GM18502 (cell line): ENCODE results near the gene DENND4C.
"Not testable (repeated sequence)": the region's sequence is repeated elsewhere in the genome, so short reads cannot be mapped to it uniquely, and the experiment has no call there.

ENCODE experiments used
- ATAC-seq: cut with Tn5 transposase; IDR thresholded peaks from one replicate; pipeline ENCODE4 v1.9.1; 2021; ENCODE audit warnings: mild to moderate bottlenecking; ENCODE audit not compliant: unreplicated experiment, poor library complexity

The DENND4C gene

GRCh38 chr9:19230355-19231125, at the start of gene DENND4C:
Gene DENND4C (plus strand): TSS chr9:19230693. CDS start chr9:19276175, 45,482 bp downstream.
- peak; percentile 75 for ATAC-seq

- ATAC-seq, result no peak
Measured at GRCh38 chr9:19180991-19181390, 49.5 kb upstream of the DENND4C start.

GRCh38 chr9:19181561-19181960, 48.9 kb upstream of the DENND4C start:
- no peak for ATAC-seq

GRCh38 chr9:19184144-19184917, 46.2 kb upstream of the DENND4C start:
- peak; percentile 100 for ATAC-seq

- no peak for ATAC-seq
Measured at GRCh38 chr9:19185191-19185590, 45.3 kb upstream of the DENND4C start.

- no peak for ATAC-seq
Measured at GRCh38 chr9:19186232-19186631, 44.3 kb upstream of the DENND4C start.

- ATAC-seq, result no peak
Measured at GRCh38 chr9:19188771-19189170, 41.7 kb upstream of the DENND4C start.

GRCh38 chr9:19192202-19193028, 38.1 kb upstream of the DENND4C start:
- ATAC-seq, result no peak

- no peak for ATAC-seq
Measured at GRCh38 chr9:19193029-19193324, 37.5 kb upstream of the DENND4C start.

GRCh38 chr9:19193358-19193973, 37.0 kb upstream of the DENND4C start:
- ATAC-seq, result not testable (repeated sequence)

GRCh38 chr9:19198406-19198805, 32.1 kb upstream of the DENND4C start:
- no peak for ATAC-seq

- no peak for ATAC-seq
Measured at GRCh38 chr9:19199012-19199411, 31.5 kb upstream of the DENND4C start.

- ATAC-seq, result no peak
Measured at GRCh38 chr9:19200229-19200628, 30.3 kb upstream of the DENND4C start.

GRCh38 chr9:19201899-19202891, 28.3 kb upstream of the DENND4C start:
- ATAC-seq, result no peak

GRCh38 chr9:19203058-19203457, 27.4 kb upstream of the DENND4C start:
- no peak for ATAC-seq

- ATAC-seq, result no peak
Measured at GRCh38 chr9:19208653-19209052, 21.8 kb upstream of the DENND4C start.

- no peak for ATAC-seq
Measured at GRCh38 chr9:19209188-19209587, 21.3 kb upstream of the DENND4C start.

- ATAC-seq, result no peak
Measured at GRCh38 chr9:19213823-19214222, 16.7 kb upstream of the DENND4C start.

- no peak for ATAC-seq
Measured at GRCh38 chr9:19216466-19216865, 14.0 kb upstream of the DENND4C start.
